HepG2 (cell line): ENCODE results near the gene ARHGAP15.

ENCODE experiments used
- EZH2 ChIP-seq: conservative IDR thresholded peaks from 2 replicates; pipeline ENCODE4 v1.6.1; 2012; ENCODE audit warnings: mild to moderate bottlenecking, low read depth, low read length, moderate library complexity
- MTA3 ChIP-seq: sonication (generic); formaldehyde crosslinking; IDR thresholded peaks from 2 replicates; pipeline ENCODE4 v1.4.0; 2020; ENCODE audit warnings: missing genetic modification reagents

GRCh38 chr2:143473216-143473615, 344.0 kb downstream of the ARHGAP15 start:
- TF ChIP-seq MTA3 (CRISPR knock-in tag): no peak
- no peak for TF ChIP-seq EZH2
